H9 (cell line): ENCODE results near the gene EXD2. TPM values are rescaled to one million over a fixed set of nuclear protein-coding genes. Genes with fewer than 3 reads are reported as not detected.

Experiments
- DNase-seq: peaks from one replicate; pipeline ENCODE4 v3.0.0-alpha.2; 2017
- H2AFZ ChIP-seq: one replicate; pipeline ENCODE4 v1.6.1; 2013; ENCODE audit warnings: mild to moderate bottlenecking, low read length, control low read depth, moderate library complexity
- H2AK5ac ChIP-seq: 2 replicates; pipeline ENCODE4 v1.6.1; 2013; ENCODE audit warnings: low read length, control low read depth, mixed read lengths; ENCODE audit not compliant: insufficient read length
- H2BK120ac ChIP-seq: one replicate; pipeline ENCODE4 v1.6.1; 2013; ENCODE audit warnings: low read depth, mild to moderate bottlenecking, low read length, control low read depth, inconsistent platforms; ENCODE audit not compliant: poor library complexity, severe bottlenecking
- H2BK12ac ChIP-seq: 2 replicates; pipeline ENCODE4 v1.6.1; 2013; ENCODE audit warnings: low read length, control low read depth, mixed read lengths, low read depth; ENCODE audit not compliant: insufficient read length
- H2BK15ac ChIP-seq: 2 replicates; pipeline ENCODE4 v1.6.1; 2013; ENCODE audit warnings: low read depth, low read length, control low read depth
- H2BK20ac ChIP-seq: one replicate; pipeline ENCODE4 v1.6.1; 2013; ENCODE audit warnings: low read depth, mild to moderate bottlenecking, low read length, control low read depth, inconsistent platforms; ENCODE audit not compliant: poor library complexity, severe bottlenecking
- H2BK5ac ChIP-seq: 2 replicates; pipeline ENCODE4 v1.6.1; 2013; ENCODE audit warnings: low read length, control low read depth, mixed read lengths; ENCODE audit not compliant: insufficient read length
- H3K14ac ChIP-seq: 2 replicates; pipeline ENCODE4 v1.6.1; 2013; ENCODE audit warnings: low read length, control low read depth; ENCODE audit not compliant: insufficient read depth
- H3K18ac ChIP-seq: 2 replicates; pipeline ENCODE4 v1.6.1; 2013; ENCODE audit warnings: low read depth, mild to moderate bottlenecking, mixed read lengths, low read length, control low read depth; ENCODE audit not compliant: insufficient read length
- H3K23ac ChIP-seq: 2 replicates; pipeline ENCODE4 v1.6.1; 2013; ENCODE audit warnings: low read length, control low read depth, mixed read lengths, low read depth; ENCODE audit not compliant: insufficient read length
- H3K23me2 ChIP-seq: 2 replicates; pipeline ENCODE4 v1.6.1; 2013; ENCODE audit warnings: low read depth, mild to moderate bottlenecking, mixed read lengths, low read length, control low read depth; ENCODE audit not compliant: insufficient read length, poor library complexity, severe bottlenecking
- H3K27ac ChIP-seq: 2 replicates; pipeline ENCODE4 v1.5.1; 2013; ENCODE audit warnings: low read length, control low read depth, mixed read lengths, low read depth; ENCODE audit not compliant: insufficient read length
- H3K27me3 ChIP-seq: 2 replicates; pipeline ENCODE4 v1.6.1; 2013; ENCODE audit warnings: low read length, control low read depth, inconsistent platforms; ENCODE audit not compliant: insufficient read depth
- H3K4ac ChIP-seq: 2 replicates; pipeline ENCODE4 v1.6.1; 2013; ENCODE audit warnings: low read depth, mild to moderate bottlenecking, control low read depth, inconsistent platforms, low read length, moderate library complexity
- H3K4me1 ChIP-seq: 2 replicates; pipeline ENCODE4 v1.6.1; 2013; ENCODE audit warnings: low read length, control low read depth, inconsistent platforms; ENCODE audit not compliant: insufficient read depth
- H3K4me2 ChIP-seq: 2 replicates; pipeline ENCODE4 v1.6.1; 2013; ENCODE audit warnings: low read length, control low read depth, mixed read lengths; ENCODE audit not compliant: insufficient read length, insufficient read depth
- H3K56ac ChIP-seq: 2 replicates; pipeline ENCODE4 v1.6.1; 2013; ENCODE audit warnings: low read depth, mild to moderate bottlenecking, mixed read lengths, low read length, control low read depth; ENCODE audit not compliant: insufficient read length
- H3K79me1 ChIP-seq: 2 replicates; pipeline ENCODE4 v1.6.1; 2013; ENCODE audit warnings: low read depth, mild to moderate bottlenecking, moderate library complexity, low read length, control low read depth, inconsistent platforms; ENCODE audit not compliant: insufficient read depth, poor library complexity, severe bottlenecking
- H3K79me2 ChIP-seq: 2 replicates; pipeline ENCODE4 v1.6.1; 2013; ENCODE audit warnings: low read length, control low read depth, inconsistent platforms; ENCODE audit not compliant: insufficient read depth
- H3K9ac ChIP-seq: 2 replicates; pipeline ENCODE4 v1.6.1; 2013; ENCODE audit warnings: low read length, control low read depth, mixed read lengths; ENCODE audit not compliant: insufficient read length; ENCODE audit errors: extremely low read depth
- H3K9me3 ChIP-seq: one replicate; pipeline ENCODE4 v1.6.1; 2013; ENCODE audit warnings: low read depth, low read length, inconsistent platforms; ENCODE audit not compliant: control insufficient read depth
- H3T11ph ChIP-seq: one replicate; pipeline ENCODE4 v1.6.1; 2013; ENCODE audit warnings: mild to moderate bottlenecking, low read length, control low read depth, inconsistent platforms
- H4K20me1 ChIP-seq: one replicate; pipeline ENCODE4 v1.6.1; 2013; ENCODE audit not compliant: control insufficient read depth, insufficient read length, insufficient read depth
- H4K5ac ChIP-seq: 2 replicates; pipeline ENCODE4 v1.6.1; 2013; ENCODE audit warnings: low read depth, mild to moderate bottlenecking, mixed read lengths, low read length, control low read depth; ENCODE audit not compliant: insufficient read length
- H4K8ac ChIP-seq: replicated peaks from 2 replicates; pipeline ENCODE4 v1.6.1; 2013; ENCODE audit warnings: low read length, control low read depth, mixed read lengths, low read depth; ENCODE audit not compliant: insufficient read length
- H4K91ac ChIP-seq: 2 replicates; pipeline ENCODE4 v1.6.1; 2013; ENCODE audit warnings: low read depth, mild to moderate bottlenecking, moderate library complexity, mixed read lengths, low read length, control low read depth; ENCODE audit not compliant: insufficient read length
- H3K27ac Mint-ChIP-seq, 3 experiments: 2 replicates in 2 of 3; 3 replicates in 1 of 3; pipeline ENCODE4 v1.8.0; 2020 to 2021; ENCODE audit warnings: mixed read lengths in 3 of 3, mild to moderate bottlenecking in 1 of 3, moderate library complexity in 1 of 3
- H3K27me3 Mint-ChIP-seq: 2 replicates; pipeline ENCODE4 v1.8.0; 2021; ENCODE audit warnings: low read depth, mild to moderate bottlenecking, moderate library complexity, mixed read lengths
- H3K36me3 Mint-ChIP-seq, 3 experiments: 2 replicates in 2 of 3; 3 replicates in 1 of 3; pipeline ENCODE4 v1.8.0; 2020 to 2021; ENCODE audit warnings: low read depth in 3 of 3, mixed read lengths in 3 of 3; ENCODE audit not compliant: insufficient read depth in 1 of 3
- H3K4me1 Mint-ChIP-seq, 2 experiments: 2 replicates each; pipeline ENCODE4 v1.8.0; 2020; ENCODE audit warnings: mixed read lengths in 2 of 2
- H3K4me3 Mint-ChIP-seq, 2 experiments: 2 replicates in 1 of 2; 3 replicates in 1 of 2; pipeline ENCODE4 v1.8.0; 2020 to 2021; ENCODE audit warnings: mild to moderate bottlenecking in 2 of 2, mixed read lengths in 2 of 2, moderate library complexity in 1 of 2
- H3K9me3 Mint-ChIP-seq, 2 experiments: 2 replicates in 1 of 2; 3 replicates in 1 of 2; pipeline ENCODE4 v1.8.0; 2020; ENCODE audit warnings: mild to moderate bottlenecking in 2 of 2, mixed read lengths in 2 of 2, moderate library complexity in 1 of 2
- WGBS: extraction: QIAGEN DNeasy Blood & Tissue Kit; methylation state at CpG from one replicate; pipeline ENCODE4 v1.1.7; 2013; ENCODE audit warnings: missing lambda C conversion rate, low lambda C conversion rate, mixed read lengths; ENCODE audit not compliant: insufficient read length; ENCODE audit errors: extremely low coverage; 5-methylcytosine and 5-hydroxymethylcytosine counted together
- total RNA-seq: library from RNA; stranded (reverse); gene quantifications from 2 replicates; pipeline ENCODE4 v1.2.1, GENCODE V29; 2021
- TF ChIP-seq, protein P1 (sequence below): fragments of 200-600 bp; sonication (generic); conservative IDR thresholded peaks from 3 replicates; pipeline ENCODE4 v1.8.0; 2021; ENCODE audit warnings: antibody characterized with exemption, mild to moderate bottlenecking

The EXD2 gene
- total RNA-seq, 1 experiment from 2014 or later, result 19.6 TPM

DNA sequence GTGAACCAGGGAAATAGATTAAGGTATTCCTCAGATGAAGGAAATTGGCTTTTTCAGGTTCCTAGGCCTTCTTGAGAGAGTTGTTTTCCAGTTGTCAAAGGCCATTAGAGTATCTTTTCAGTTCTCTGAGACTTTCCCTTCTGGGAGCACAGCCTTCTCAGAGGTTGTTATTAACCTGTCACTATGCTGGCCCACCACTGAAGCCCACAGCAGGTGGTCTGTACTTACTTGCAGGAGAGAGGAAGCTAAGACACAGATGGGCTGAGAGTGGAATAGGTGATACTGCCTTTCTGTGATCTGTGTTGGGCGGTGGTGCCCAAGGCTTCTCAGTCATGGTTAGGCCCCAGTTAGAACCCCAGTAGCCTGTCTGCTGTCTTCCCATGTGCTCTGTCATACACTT, 45.8 kb downstream of the EXD2 start:
- Histone ChIP-seq H3K23me2 (no peaks in the 10 kb centered on the region), H4K20me1 (no peaks in the 10 kb centered on the region), H3K9me3 (no peaks in the 10 kb centered on the region), H4K5ac (no peak overlapping the region), H3K4me1 (no peaks in the 10 kb centered on the region), H2AK5ac (no peak overlapping the region), H3K27ac (no peak overlapping the region), H4K8ac (no peak overlapping the region), H3K14ac (no peak overlapping the region), H3K56ac (no peak overlapping the region), H2BK12ac (no peak overlapping the region), H2BK15ac (no peak overlapping the region), H2BK20ac (no peak overlapping the region), H3T11ph (no peak overlapping the region), H2BK5ac (no peak overlapping the region), H3K4ac (no peak overlapping the region), H3K4me2 (no peak overlapping the region), H3K79me1 (no peaks in the 10 kb centered on the region), H3K23ac (no peak overlapping the region), H2BK120ac (no peak overlapping the region), H3K9ac (no peak overlapping the region), H3K79me2 (0 out of 2 replicates have a peak, but pooled peaks cover 2% of the 10 kb centered on the region), H4K91ac (no peak overlapping the region), H3K27me3 (no peaks in the 10 kb centered on the region), H2AFZ (no peak overlapping the region), H3K18ac (no peak overlapping the region)
- H3K27me3 Mint-ChIP-seq, result no peaks in the 10 kb centered on the region
- H3K4me1 Mint-ChIP-seq, result peaks cover 5 to 7% of the 10 kb centered on the region in 2 experiments; a peak in 3 of 4 replicates
- H3K36me3 Mint-ChIP-seq, result peaks cover 11 to 66% (median 59%) of the 10 kb centered on the region in 3 experiments; a peak in 6 of 7 replicates
- DNase-seq, result no peak
- H3K9me3 Mint-ChIP-seq, result no peaks in the 10 kb centered on the region
- whole genome bisulfite sequencing, result no CpG with 5 or more reads among the region's 1 CpG
- H3K27ac Mint-ChIP-seq, result peak overlapping the region in 1 of 3 experiments; percentile 34; a peak in 1 of 7 replicates
- no peak overlapping the region for H3K4me3 Mint-ChIP-seq
- TF ChIP-seq, protein P1, sequence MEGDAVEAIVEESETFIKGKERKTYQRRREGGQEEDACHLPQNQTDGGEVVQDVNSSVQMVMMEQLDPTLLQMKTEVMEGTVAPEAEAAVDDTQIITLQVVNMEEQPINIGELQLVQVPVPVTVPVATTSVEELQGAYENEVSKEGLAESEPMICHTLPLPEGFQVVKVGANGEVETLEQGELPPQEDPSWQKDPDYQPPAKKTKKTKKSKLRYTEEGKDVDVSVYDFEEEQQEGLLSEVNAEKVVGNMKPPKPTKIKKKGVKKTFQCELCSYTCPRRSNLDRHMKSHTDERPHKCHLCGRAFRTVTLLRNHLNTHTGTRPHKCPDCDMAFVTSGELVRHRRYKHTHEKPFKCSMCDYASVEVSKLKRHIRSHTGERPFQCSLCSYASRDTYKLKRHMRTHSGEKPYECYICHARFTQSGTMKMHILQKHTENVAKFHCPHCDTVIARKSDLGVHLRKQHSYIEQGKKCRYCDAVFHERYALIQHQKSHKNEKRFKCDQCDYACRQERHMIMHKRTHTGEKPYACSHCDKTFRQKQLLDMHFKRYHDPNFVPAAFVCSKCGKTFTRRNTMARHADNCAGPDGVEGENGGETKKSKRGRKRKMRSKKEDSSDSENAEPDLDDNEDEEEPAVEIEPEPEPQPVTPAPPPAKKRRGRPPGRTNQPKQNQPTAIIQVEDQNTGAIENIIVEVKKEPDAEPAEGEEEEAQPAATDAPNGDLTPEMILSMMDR, result no peak
